GM21576 (cell line): Measurements from ENCODE around the gene FAM193B.

Experiments used
- ATAC-seq: cut with Tn5 transposase; IDR thresholded peaks from one replicate; pipeline ENCODE4 v1.9.1; 2021; ENCODE audit warnings: mild to moderate bottlenecking, moderate library complexity; ENCODE audit not compliant: unreplicated experiment

FAM193B gene

GRCh38 chr5:177554474-177555111, at the start of gene FAM193B:
TSS of gene FAM193B (minus strand) at chr5:177554563. CDS start at chr5:177554458, 105 bp downstream.
- peak; percentile 88 for ATAC-seq

- no peak for ATAC-seq
Measured at GRCh38 chr5:177604116-177604521, 49.8 kb upstream of the FAM193B start.

- no peak for ATAC-seq
Measured at GRCh38 chr5:177603631-177604030, 49.3 kb upstream of the FAM193B start.

- no peak for ATAC-seq
Measured at GRCh38 chr5:177602458-177602830, 48.1 kb upstream of the FAM193B start.

GRCh38 chr5:177601577-177602457, 47.5 kb upstream of the FAM193B start:
- no peak for ATAC-seq

- no peak for ATAC-seq
Measured at GRCh38 chr5:177601126-177601525, 46.8 kb upstream of the FAM193B start.

- no peak for ATAC-seq
Measured at GRCh38 chr5:177600508-177601018, 46.2 kb upstream of the FAM193B start.

- peak; percentile 87 for ATAC-seq
Measured at GRCh38 chr5:177599731-177600507, 45.6 kb upstream of the FAM193B start, which contains the start of gene B4GALT7. TSS of gene B4GALT7 (plus strand) at chr5:177600132. CDS start at chr5:177600211, 79 bp downstream.

GRCh38 chr5:177598477-177598876, 44.1 kb upstream of the FAM193B start:
- no peak for ATAC-seq

- no peak for ATAC-seq
Measured at GRCh38 chr5:177596775-177597238, 42.4 kb upstream of the FAM193B start.

- ATAC-seq: no peak
Measured at GRCh38 chr5:177595991-177596774, 41.8 kb upstream of the FAM193B start.

- no peak for ATAC-seq
Measured at GRCh38 chr5:177595026-177595585, 40.7 kb upstream of the FAM193B start.

- no peak for ATAC-seq
Measured at GRCh38 chr5:177594071-177594470, 39.7 kb upstream of the FAM193B start.

GRCh38 chr5:177593511-177593910, 39.1 kb upstream of the FAM193B start:
- ATAC-seq: no peak

GRCh38 chr5:177592905-177593304, 38.5 kb upstream of the FAM193B start:
- ATAC-seq: no peak

- ATAC-seq: peak; percentile 90
Measured at GRCh38 chr5:177592010-177592834, 37.9 kb upstream of the FAM193B start, which contains the start of gene TMED9. TSS of gene TMED9 (plus strand) at chr5:177592203. CDS start at chr5:177592215, 12 bp downstream.

GRCh38 chr5:177591690-177592009, 37.3 kb upstream of the FAM193B start:
- ATAC-seq: no peak

- no peak for ATAC-seq
Measured at GRCh38 chr5:177590406-177590805, 36.0 kb upstream of the FAM193B start.

- no peak for ATAC-seq
Measured at GRCh38 chr5:177588413-177588909, 34.1 kb upstream of the FAM193B start.
